Keratinocyte (primary cell): ENCODE measurements around the gene AGXT2. TPM values are rescaled to one million over a fixed set of nuclear protein-coding genes. Genes with fewer than 3 reads are reported as not detected.

Experiments used
- DNase-seq: peaks from one replicate; pipeline ENCODE4 v3.0.0-alpha.2; 2011; ENCODE audit warnings: low read depth, missing footprints, low spot score
- FAIRE-seq: peaks from 2 replicates; lab custom pipeline; 2011; peaks lifted over from hg19 to GRCh38; lab: Jason Lieb, UNC
- H2AFZ ChIP-seq: 2 replicates; pipeline ENCODE4 v1.6.0; 2012; ENCODE audit warnings: low read length, control low read depth, inconsistent platforms; ENCODE audit not compliant: control insufficient read depth
- H3K27ac ChIP-seq: 2 replicates; pipeline ENCODE4 v1.5.1; 2011; ENCODE audit warnings: low read length; ENCODE audit not compliant: control insufficient read depth, insufficient read depth
- H3K27me3 ChIP-seq: 3 replicates; pipeline ENCODE4 v1.6.0; 2011; ENCODE audit warnings: low read length; ENCODE audit not compliant: control insufficient read depth, insufficient read depth; ENCODE audit errors: extremely low read depth
- H3K36me3 ChIP-seq, 2 experiments: 2 replicates in 1 of 2; 3 replicates in 1 of 2; pipeline ENCODE4 v1.5.1; 2011; ENCODE audit warnings: low read length in 2 of 2, mild to moderate bottlenecking in 1 of 2; ENCODE audit not compliant: control insufficient read depth in 2 of 2, insufficient read depth in 2 of 2; ENCODE audit errors: extremely low read depth in 1 of 2
- H3K4me1 ChIP-seq: 3 replicates; pipeline ENCODE4 v1.5.1; 2011; ENCODE audit warnings: low read length; ENCODE audit not compliant: control insufficient read depth, insufficient read depth; ENCODE audit errors: extremely low read depth
- H3K4me2 ChIP-seq: 3 replicates; pipeline ENCODE4 v1.6.0; 2011; ENCODE audit warnings: low read depth, low read length; ENCODE audit not compliant: control insufficient read depth, insufficient read depth; ENCODE audit errors: extremely low read depth
- H3K4me3 ChIP-seq, 3 experiments: fragments of 200-600 bp in 1 of 3; sonication (generic) in 1 of 3; 2 replicates in 2 of 3; 3 replicates in 1 of 3; pipeline ENCODE4 v1.5.1; 2011 to 2016; ENCODE audit warnings: low read length in 3 of 3, mild to moderate bottlenecking in 3 of 3, control low read depth in 2 of 3, inconsistent platforms in 1 of 3, low read depth in 1 of 3, mixed read lengths in 1 of 3, mixed run types in 1 of 3, moderate library complexity in 1 of 3; ENCODE audit not compliant: control insufficient read depth in 2 of 3, insufficient read depth in 2 of 3; ENCODE audit errors: extremely low read depth in 1 of 3
- H3K79me2 ChIP-seq: 2 replicates; pipeline ENCODE4 v1.6.0; 2012; ENCODE audit warnings: low read length; ENCODE audit not compliant: control insufficient read depth, insufficient read depth
- H3K9ac ChIP-seq: 3 replicates; pipeline ENCODE4 v1.6.0; 2011; ENCODE audit warnings: low read length; ENCODE audit not compliant: control insufficient read depth, insufficient read depth; ENCODE audit errors: extremely low read depth
- H3K9me1 ChIP-seq: 3 replicates; pipeline ENCODE4 v1.6.0; 2011; ENCODE audit warnings: low read length; ENCODE audit not compliant: control insufficient read depth, insufficient read depth; ENCODE audit errors: extremely low read depth
- H3K9me3 ChIP-seq: 2 replicates; pipeline ENCODE4 v1.5.1; 2012; ENCODE audit warnings: low read depth, low read length; ENCODE audit not compliant: control insufficient read depth
- H4K20me1 ChIP-seq: 3 replicates; pipeline ENCODE4 v1.6.0; 2011; ENCODE audit warnings: low read length; ENCODE audit not compliant: control insufficient read depth, insufficient read depth; ENCODE audit errors: extremely low read depth
- EZH2 ChIP-seq: IDR thresholded peaks from one replicate; pipeline ENCODE4 v1.6.1; 2012; ENCODE audit warnings: inconsistent platforms, mild to moderate bottlenecking, low read length, moderate library complexity
- dilution Hi-C: fragments of 300-500 bp; cut with MboI; formaldehyde crosslinking; loops from one replicate; pipeline ENCODE4 v1.7.0; 2020; ENCODE audit warnings: low sequenced_read_pairs; ENCODE audit not compliant: extremely low pct_ligation_motif_present
- polyA plus RNA-seq, 5 experiments: library from polyadenylated mRNA; depleted of rRNA in 3 of 5; stranded (reverse) in 3 of 5; stranded (forward) in 1 of 5; unstranded in 1 of 5; fragments of >200 nt; gene quantifications; 1 replicate in 1 of 5; 2 replicates in 3 of 5; 3 replicates in 1 of 5; pipeline versions ENCODE4 v1.2.1 to v1.2.3, GENCODE V29; 2011 to 2012; ENCODE audit warnings: missing spikeins in 2 of 5, low read depth in 1 of 5, low replicate concordance in 1 of 5
- TF ChIP-seq, protein P1 (sequence below), 3 experiments: IDR thresholded peaks in 1 of 3; conservative IDR thresholded peaks in 1 of 3; optimal IDR thresholded peaks in 1 of 3; 2 replicates in 2 of 3; 3 replicates in 1 of 3; pipeline versions ENCODE3 to v1.5.1; 2011; ENCODE audit warnings: low read length in 3 of 3, mild to moderate bottlenecking in 3 of 3, moderate library complexity in 2 of 3, control low read depth in 1 of 3, inconsistent platforms in 1 of 3; ENCODE audit not compliant: insufficient read depth in 2 of 3; ENCODE audit errors: extremely low read depth in 1 of 3

AGXT2 gene
- polyA plus RNA-seq, 1 donor (not counting 4 experiments of a cell fraction or from before 2014, with no cell fraction given): not detected

DNA sequence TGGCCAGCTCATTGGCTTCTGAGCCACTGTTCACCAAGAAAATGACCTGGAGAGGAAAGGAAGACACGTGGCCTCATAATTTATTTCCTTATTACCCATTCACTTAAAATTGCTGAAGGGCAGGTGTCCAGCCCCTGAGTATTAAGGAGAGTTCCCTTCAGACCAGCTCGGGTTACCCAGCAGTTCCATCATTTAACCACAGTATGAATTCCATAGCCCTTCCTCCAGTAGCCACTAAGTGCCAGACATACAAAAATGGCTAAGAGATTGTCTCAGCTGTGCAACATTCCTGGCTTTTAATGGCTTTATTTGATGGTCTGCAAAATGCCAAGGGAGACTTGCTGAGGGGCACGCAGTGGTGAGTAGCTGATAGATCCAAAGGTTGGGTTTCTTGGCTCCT is 12.5 kb downstream of the AGXT2 start:
- H3K9me1 ChIP-seq: no peaks in the 10 kb centered on the region
- H3K27ac ChIP-seq: no peak overlapping the region
- H3K4me3 ChIP-seq: no peak overlapping the region
- H3K4me2 ChIP-seq: no peak overlapping the region
- TF ChIP-seq EZH2: no peak
- no peaks in the 10 kb centered on the region for H3K79me2 ChIP-seq
- H3K36me3 ChIP-seq: no peaks in the 10 kb centered on the region
- H3K4me1 ChIP-seq: no peaks in the 10 kb centered on the region
- no peak overlapping the region for H2AFZ ChIP-seq
- no peak overlapping the region for H3K9ac ChIP-seq
- H3K9me3 ChIP-seq: no peaks in the 10 kb centered on the region
- FAIRE-seq (no peak), DNase-seq (no peak)
- dilution Hi-C loops: no loop called here
- no peaks in the 10 kb centered on the region for H4K20me1 ChIP-seq
- H3K27me3 ChIP-seq: no peaks in the 10 kb centered on the region

DNA sequence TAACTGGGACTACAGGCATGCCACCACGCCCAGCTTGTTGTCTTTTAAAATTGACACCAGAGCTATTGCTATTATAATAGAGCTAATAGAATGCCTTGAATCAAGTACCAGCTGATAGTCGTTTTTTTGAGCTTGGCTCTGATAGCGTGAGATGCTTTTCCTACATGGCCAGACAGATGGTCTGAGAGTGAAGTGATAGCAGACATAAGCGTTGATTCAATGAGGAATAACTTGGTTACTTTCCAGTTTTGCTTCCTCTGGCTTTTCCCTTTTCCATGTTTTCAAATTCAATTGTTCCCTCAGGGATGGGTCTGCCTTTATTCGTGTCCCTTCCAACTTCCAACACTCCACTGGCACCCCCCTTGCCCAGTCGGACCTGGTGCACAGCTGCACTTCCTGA is 15.4 kb downstream of the AGXT2 start:
- no peak overlapping the region for H2AFZ ChIP-seq
- H3K27ac ChIP-seq: no peak overlapping the region
- no peak overlapping the region for H3K4me3 ChIP-seq
- H3K27me3 ChIP-seq: no peaks in the 10 kb centered on the region
- FAIRE-seq: no peak
- no peaks in the 10 kb centered on the region for H3K9me3 ChIP-seq
- H3K36me3 ChIP-seq: no peaks in the 10 kb centered on the region
- no peaks in the 10 kb centered on the region for H3K9me1 ChIP-seq
- H3K79me2 ChIP-seq: no peaks in the 10 kb centered on the region
- no peaks in the 10 kb centered on the region for H4K20me1 ChIP-seq
- H3K9ac ChIP-seq: no peak overlapping the region
- dilution Hi-C loops: no loop called here
- no peak for DNase-seq
- H3K4me2 ChIP-seq: no peak overlapping the region
- H3K4me1 ChIP-seq: no peaks in the 10 kb centered on the region
- no peak for TF ChIP-seq EZH2
- TF ChIP-seq, protein P1, sequence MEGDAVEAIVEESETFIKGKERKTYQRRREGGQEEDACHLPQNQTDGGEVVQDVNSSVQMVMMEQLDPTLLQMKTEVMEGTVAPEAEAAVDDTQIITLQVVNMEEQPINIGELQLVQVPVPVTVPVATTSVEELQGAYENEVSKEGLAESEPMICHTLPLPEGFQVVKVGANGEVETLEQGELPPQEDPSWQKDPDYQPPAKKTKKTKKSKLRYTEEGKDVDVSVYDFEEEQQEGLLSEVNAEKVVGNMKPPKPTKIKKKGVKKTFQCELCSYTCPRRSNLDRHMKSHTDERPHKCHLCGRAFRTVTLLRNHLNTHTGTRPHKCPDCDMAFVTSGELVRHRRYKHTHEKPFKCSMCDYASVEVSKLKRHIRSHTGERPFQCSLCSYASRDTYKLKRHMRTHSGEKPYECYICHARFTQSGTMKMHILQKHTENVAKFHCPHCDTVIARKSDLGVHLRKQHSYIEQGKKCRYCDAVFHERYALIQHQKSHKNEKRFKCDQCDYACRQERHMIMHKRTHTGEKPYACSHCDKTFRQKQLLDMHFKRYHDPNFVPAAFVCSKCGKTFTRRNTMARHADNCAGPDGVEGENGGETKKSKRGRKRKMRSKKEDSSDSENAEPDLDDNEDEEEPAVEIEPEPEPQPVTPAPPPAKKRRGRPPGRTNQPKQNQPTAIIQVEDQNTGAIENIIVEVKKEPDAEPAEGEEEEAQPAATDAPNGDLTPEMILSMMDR (optimal IDR thresholded peaks at IDR 0.05 in 1 of 3, IDR thresholded peaks at IDR 0.05 in 1 of 3, conservative IDR thresholded peaks at IDR 0.05 in 1 of 3; ENCODE audit: extremely low read depth in 1 of 3, insufficient read depth in 2 of 3, low read length in 3 of 3): no peak

DNA sequence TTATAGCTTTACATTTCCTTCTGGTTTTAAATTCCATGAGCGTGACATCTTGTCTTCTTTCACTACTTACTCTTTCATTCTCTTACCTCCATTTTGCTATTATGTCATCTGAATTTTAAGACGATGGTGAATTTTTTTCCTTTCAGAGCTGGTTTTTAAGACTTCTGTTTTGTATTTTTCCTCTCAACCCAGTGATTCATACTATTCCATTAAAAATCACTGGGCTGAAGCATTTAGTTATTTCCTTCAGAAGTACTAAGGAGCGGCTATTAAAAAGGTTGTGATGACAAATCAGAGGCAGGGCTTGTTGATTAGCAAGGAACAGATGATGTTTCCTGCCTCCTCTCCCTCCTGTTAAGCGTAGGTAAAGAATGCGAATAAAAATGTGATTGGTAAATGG is 16.5 kb downstream of the AGXT2 start:
- Histone ChIP-seq H3K79me2 (no peaks in the 10 kb centered on the region), H3K4me1 (no peaks in the 10 kb centered on the region), H3K4me3 (no peak overlapping the region), H2AFZ (no peak overlapping the region), H3K9ac (no peak overlapping the region), H3K27ac (no peak overlapping the region), H3K9me1 (no peaks in the 10 kb centered on the region), H4K20me1 (no peaks in the 10 kb centered on the region), H3K9me3 (no peaks in the 10 kb centered on the region), H3K4me2 (no peak overlapping the region), H3K27me3 (no peaks in the 10 kb centered on the region), H3K36me3 (no peaks in the 10 kb centered on the region)
- DNase-seq: no peak
- TF ChIP-seq EZH2: no peak
- TF ChIP-seq, protein P1 (optimal IDR thresholded peaks at IDR 0.05 in 1 of 3, IDR thresholded peaks at IDR 0.05 in 1 of 3, conservative IDR thresholded peaks at IDR 0.05 in 1 of 3; ENCODE audit: extremely low read depth in 1 of 3, insufficient read depth in 2 of 3, low read length in 3 of 3): no peak
- no peak for FAIRE-seq
- dilution Hi-C loops: no loop called here
